Epithelial cell of prostate (primary cell): ENCODE data around the gene SCN4B.
A peak's percentile ranks its signal among the peaks of the same experiment; 100 is the strongest.

Source experiments
- DNase-seq: peaks from one replicate; pipeline ENCODE4 v3.0.0-alpha.2; 2011; ENCODE audit warnings: low read depth, low spot score
- H3K27ac ChIP-seq: fragments of 450-650 bp; 2 replicates; pipeline ENCODE4 v1.5.1; 2017; ENCODE audit warnings: mild to moderate bottlenecking

SCN4B gene

GRCh38 chr11:118136341-118136740 is 16.3 kb downstream of the SCN4B start:
- no peak for DNase-seq
- H3K27ac ChIP-seq: no peak overlapping the region

GRCh38 chr11:118135796-118136165 is 16.8 kb downstream of the SCN4B start:
- H3K27ac ChIP-seq: no peak overlapping the region
- DNase-seq: no peak

- no peak overlapping the region for H3K27ac ChIP-seq
- no peak for DNase-seq
These were observed 17.4 kb downstream of the SCN4B start for GRCh38 chr11:118135051-118135795.

GRCh38 chr11:118133816-118134215 is 18.8 kb downstream of the SCN4B start:
- no peak for DNase-seq
- H3K27ac ChIP-seq: no peak overlapping the region

- no peak for DNase-seq
These were observed 20.1 kb downstream of the SCN4B start for GRCh38 chr11:118132385-118133151.

GRCh38 chr11:118129471-118130172 is 23.0 kb downstream of the SCN4B start:
- H3K27ac ChIP-seq: no peak overlapping the region
- DNase-seq: no peak

More at GRCh38 chr11:118132385-118133151, 20.1 kb downstream of the SCN4B start:
- no peak overlapping the region for H3K27ac ChIP-seq

GRCh38 chr11:118128721-118129470 is 23.7 kb downstream of the SCN4B start:
- no peak overlapping the region for H3K27ac ChIP-seq
- no peak for DNase-seq

GRCh38 chr11:118128310-118128709 is 24.3 kb downstream of the SCN4B start:
- DNase-seq: no peak
- no peak overlapping the region for H3K27ac ChIP-seq

- H3K27ac ChIP-seq: no peak overlapping the region
- DNase-seq: peak; percentile 67
These were observed 26.4 kb downstream of the SCN4B start for GRCh38 chr11:118126082-118126838.

- DNase-seq: no peak
- no peak overlapping the region for H3K27ac ChIP-seq
These were observed 27.6 kb downstream of the SCN4B start for GRCh38 chr11:118124929-118125535.

- H3K27ac ChIP-seq: no peak overlapping the region
- DNase-seq: no peak
These were observed 31.8 kb downstream of the SCN4B start for GRCh38 chr11:118120793-118121192.

GRCh38 chr11:118117790-118118601 is 34.6 kb downstream of the SCN4B start:
- H3K27ac ChIP-seq: no peak overlapping the region
- DNase-seq: no peak

- DNase-seq: no peak
- no peak overlapping the region for H3K27ac ChIP-seq
These were observed 37.6 kb downstream of the SCN4B start for GRCh38 chr11:118115048-118115447.

GRCh38 chr11:118114266-118114665 is 38.4 kb downstream of the SCN4B start:
- no peak overlapping the region for H3K27ac ChIP-seq
- no peak for DNase-seq

- no peak for DNase-seq
- no peak overlapping the region for H3K27ac ChIP-seq
These were observed 39.8 kb downstream of the SCN4B start for GRCh38 chr11:118112711-118113430.

GRCh38 chr11:118111744-118112035 is 40.9 kb downstream of the SCN4B start:
- DNase-seq: no peak
- no peak overlapping the region for H3K27ac ChIP-seq

- H3K27ac ChIP-seq: no peak overlapping the region
- DNase-seq: no peak
These were observed 41.4 kb downstream of the SCN4B start for GRCh38 chr11:118111019-118111743.
